GM23338 (cell line): ENCODE results near the gene PKP3.

Experiments used
- CREB1 ChIP-seq: fragments of 250-450 bp; sonication (Bioruptor Pico); IDR thresholded peaks from 2 replicates; pipeline ENCODE4 v1.5.0; 2020; ENCODE audit warnings: low read depth, mild to moderate bottlenecking, moderate library complexity
- CTCF ChIP-seq, 2 experiments: fragments of 200-600 bp in 1 of 2; sonication (generic) in 1 of 2; conservative IDR thresholded peaks; 2 replicates each; pipeline versions ENCODE4 v1.5.1 to v1.6.1; 2016 to 2017; ENCODE audit warnings: antibody characterized with exemption in 2 of 2, low read depth in 2 of 2, mild to moderate bottlenecking in 2 of 2, moderate library complexity in 1 of 2
- EZH2 ChIP-seq: fragments of 200-600 bp; sonication (generic); IDR thresholded peaks from one replicate; pipeline ENCODE4 v1.8.0; 2017; ENCODE audit warnings: antibody characterized with exemption, mild to moderate bottlenecking, low read depth; ENCODE audit not compliant: unreplicated experiment
- EZH2phosphoT487 ChIP-seq: fragments of 200-600 bp; sonication (generic); IDR thresholded peaks from one replicate; pipeline ENCODE4 v1.8.1; 2018; ENCODE audit warnings: antibody characterized with exemption; ENCODE audit not compliant: unreplicated experiment
- NANOG ChIP-seq: IDR thresholded peaks from 2 replicates; pipeline ENCODE4 v1.6.1; 2016; ENCODE audit warnings: antibody characterized with exemption, borderline replicate concordance
- POLR2AphosphoS5 ChIP-seq: IDR thresholded peaks from 2 replicates; pipeline ENCODE4 v1.6.1; 2016; ENCODE audit warnings: antibody characterized with exemption, low read depth
- REST ChIP-seq: IDR thresholded peaks from one replicate; pipeline ENCODE4 v1.6.1; 2018; ENCODE audit warnings: antibody characterized with exemption; ENCODE audit not compliant: unreplicated experiment
- STAT1 ChIP-seq: IDR thresholded peaks from one replicate; pipeline ENCODE4 v1.6.1; 2016; ENCODE audit warnings: antibody characterized with exemption; ENCODE audit not compliant: unreplicated experiment
- ZNF462 ChIP-seq: fragments of 250-450 bp; sonication (Bioruptor Pico); IDR thresholded peaks from 2 replicates; pipeline ENCODE4 v1.5.0; 2020; ENCODE audit warnings: mild to moderate bottlenecking, moderate library complexity

GRCh38 chr11:387193-387793, 6.7 kb upstream of the PKP3 start:
- no peak for TF ChIP-seq CTCF (conservative IDR thresholded peaks at IDR 0.05; ENCODE audit: low read depth in 2 of 2)
- no peak for TF ChIP-seq EZH2phosphoT487
- TF ChIP-seq ZNF462 (CRISPR knock-in tag), result no peak
- TF ChIP-seq EZH2, result no peak
- no peak for TF ChIP-seq REST
- TF ChIP-seq POLR2AphosphoS5, result no peak
- TF ChIP-seq CREB1 (CRISPR knock-in tag), result no peak
- TF ChIP-seq NANOG, result no peak
- TF ChIP-seq STAT1, result no peak
